Measurements from ENCODE around the gene METTL8.

- TF ChIP-seq YY1 (IDR thresholded peaks at IDR 0.05; ENCODE audit: insufficient read depth, insufficient read length) = no peak
- no peak for TF ChIP-seq SUZ12 (IDR thresholded peaks at IDR 0.05; ENCODE audit: extremely low read depth, insufficient read depth, insufficient read length)
Measured at GRCh38 chr2:171479154-171479814, 45.5 kb upstream of the METTL8 start.

Data from NT2/D1 (cell line).